ENCODE results near the gene PIEZO2.

PIEZO2 gene

GRCh38 chr18:11025671-11026070 is 123.7 kb downstream of the PIEZO2 start:
- H3K4me3 ChIP-seq (ENCODE audit: low read depth, low read length, poor library complexity, severe bottlenecking): no peak overlapping the region
- no peaks in the 10 kb centered on the region for H3K79me2 ChIP-seq (ENCODE audit: insufficient read depth, low read length)
- H3K4me2 ChIP-seq (ENCODE audit: low read length): no peak overlapping the region
- no peak overlapping the region for H3K9ac ChIP-seq (ENCODE audit: low read length)
- TF ChIP-seq EZH2 (IDR thresholded peaks at IDR 0.05; ENCODE audit: borderline replicate concordance, low read length) (no peak), CTCF (IDR thresholded peaks at IDR 0.05; ENCODE audit: low read length) (peak; percentile 21; the same call in 1 of the 2 replicates)
- H3K36me3 ChIP-seq (ENCODE audit: insufficient read depth, low read length): no peaks in the 10 kb centered on the region
- peaks cover 30% of the 10 kb centered on the region for H3K4me1 ChIP-seq (ENCODE audit: insufficient read depth, low read length, severe bottlenecking)
- no peaks in the 10 kb centered on the region for H3F3A ChIP-seq (ENCODE audit: insufficient read depth, low read length)
- H3K27ac ChIP-seq (ENCODE audit: low read depth, low read length, poor library complexity, severe bottlenecking): no peak overlapping the region
- no peak overlapping the region for H2AFZ ChIP-seq (ENCODE audit: low read length)
- H3K9me3 ChIP-seq (ENCODE audit: low read length): no peaks in the 10 kb centered on the region
- no peaks in the 10 kb centered on the region for H3K27me3 ChIP-seq (ENCODE audit: insufficient read depth, low read length)
- no peaks in the 10 kb centered on the region for H4K20me1 ChIP-seq (ENCODE audit: insufficient read depth, low read length)
- no peaks in the 10 kb centered on the region for H3K9me2 ChIP-seq (ENCODE audit: low read depth, low read length)

GRCh38 chr18:11024928-11025669 is 124.3 kb downstream of the PIEZO2 start:
- Histone ChIP-seq H3K9ac (ENCODE audit: low read length) (no peak overlapping the region), H3K9me2 (ENCODE audit: low read depth, low read length) (no peaks in the 10 kb centered on the region), H3K27ac (ENCODE audit: low read depth, low read length, poor library complexity, severe bottlenecking) (no peak overlapping the region), H4K20me1 (ENCODE audit: insufficient read depth, low read length) (no peaks in the 10 kb centered on the region), H3F3A (ENCODE audit: insufficient read depth, low read length) (no peaks in the 10 kb centered on the region), H3K79me2 (ENCODE audit: insufficient read depth, low read length) (no peaks in the 10 kb centered on the region), H2AFZ (ENCODE audit: low read length) (no peak overlapping the region), H3K9me3 (ENCODE audit: low read length) (no peaks in the 10 kb centered on the region), H3K4me3 (ENCODE audit: low read depth, low read length, poor library complexity, severe bottlenecking) (no peak overlapping the region), H3K27me3 (ENCODE audit: insufficient read depth, low read length) (no peaks in the 10 kb centered on the region), H3K4me2 (ENCODE audit: low read length) (no peak overlapping the region), H3K4me1 (ENCODE audit: insufficient read depth, low read length, severe bottlenecking) (peaks cover 35% of the 10 kb centered on the region), H3K36me3 (ENCODE audit: insufficient read depth, low read length) (no peaks in the 10 kb centered on the region)
- TF ChIP-seq CTCF (IDR thresholded peaks at IDR 0.05; ENCODE audit: low read length) (no peak), EZH2 (IDR thresholded peaks at IDR 0.05; ENCODE audit: borderline replicate concordance, low read length) (no peak)

GRCh38 chr18:11021477-11021876 is 127.9 kb downstream of the PIEZO2 start:
- Histone ChIP-seq H3K36me3 (ENCODE audit: insufficient read depth, low read length) (no peaks in the 10 kb centered on the region), H4K20me1 (ENCODE audit: insufficient read depth, low read length) (no peaks in the 10 kb centered on the region), H3K9me3 (ENCODE audit: low read length) (no peaks in the 10 kb centered on the region), H3K4me1 (ENCODE audit: insufficient read depth, low read length, severe bottlenecking) (peaks cover 27% of the 10 kb centered on the region), H3K9ac (ENCODE audit: low read length) (no peak overlapping the region; the same call in 1 of the 2 replicates), H3K27ac (ENCODE audit: low read depth, low read length, poor library complexity, severe bottlenecking) (peak overlapping the region; percentile 50), H2AFZ (ENCODE audit: low read length) (no peak overlapping the region), H3K4me2 (ENCODE audit: low read length) (peak overlapping the region; percentile 22; the same call in 1 of the 2 replicates), H3F3A (ENCODE audit: insufficient read depth, low read length) (no peaks in the 10 kb centered on the region), H3K4me3 (ENCODE audit: low read depth, low read length, poor library complexity, severe bottlenecking) (no peak overlapping the region), H3K27me3 (ENCODE audit: insufficient read depth, low read length) (no peaks in the 10 kb centered on the region), H3K9me2 (ENCODE audit: low read depth, low read length) (no peaks in the 10 kb centered on the region), H3K79me2 (ENCODE audit: insufficient read depth, low read length) (no peaks in the 10 kb centered on the region)
- no peak for TF ChIP-seq EZH2 (IDR thresholded peaks at IDR 0.05; ENCODE audit: borderline replicate concordance, low read length)
- no peak for TF ChIP-seq CTCF (IDR thresholded peaks at IDR 0.05; ENCODE audit: low read length)

Data from OCI-LY1 (cell line).